Fibroblast of the aortic adventitia (primary cell): ENCODE measurements around the gene LRRC74B. TPM values are rescaled to one million over a fixed set of nuclear protein-coding genes. Genes with fewer than 3 reads are reported as not detected.

Experiments
- DNase-seq: peaks from one replicate; pipeline ENCODE4 v3.0.0-alpha.2; 2010; ENCODE audit warnings: low read depth
- H3K4me3 ChIP-seq: 2 replicates; pipeline ENCODE4 v1.5.1; 2011; ENCODE audit warnings: low read depth, mild to moderate bottlenecking, control low read depth, low read length, moderate library complexity
- total RNA-seq: library from RNA; depleted of rRNA; stranded (reverse); fragments of >200 nt; gene quantifications from 2 replicates; pipeline ENCODE4 v1.2.3, GENCODE V29; 2012; ENCODE audit warnings: low replicate concordance
- TF ChIP-seq, protein P1 (sequence below): IDR thresholded peaks from 2 replicates; pipeline ENCODE4 v1.5.1; 2011; ENCODE audit warnings: mild to moderate bottlenecking, low read length, control low read depth, inconsistent platforms; ENCODE audit not compliant: insufficient read depth

Gene LRRC74B
- total RNA-seq, 1 donor = not detected

DNA sequence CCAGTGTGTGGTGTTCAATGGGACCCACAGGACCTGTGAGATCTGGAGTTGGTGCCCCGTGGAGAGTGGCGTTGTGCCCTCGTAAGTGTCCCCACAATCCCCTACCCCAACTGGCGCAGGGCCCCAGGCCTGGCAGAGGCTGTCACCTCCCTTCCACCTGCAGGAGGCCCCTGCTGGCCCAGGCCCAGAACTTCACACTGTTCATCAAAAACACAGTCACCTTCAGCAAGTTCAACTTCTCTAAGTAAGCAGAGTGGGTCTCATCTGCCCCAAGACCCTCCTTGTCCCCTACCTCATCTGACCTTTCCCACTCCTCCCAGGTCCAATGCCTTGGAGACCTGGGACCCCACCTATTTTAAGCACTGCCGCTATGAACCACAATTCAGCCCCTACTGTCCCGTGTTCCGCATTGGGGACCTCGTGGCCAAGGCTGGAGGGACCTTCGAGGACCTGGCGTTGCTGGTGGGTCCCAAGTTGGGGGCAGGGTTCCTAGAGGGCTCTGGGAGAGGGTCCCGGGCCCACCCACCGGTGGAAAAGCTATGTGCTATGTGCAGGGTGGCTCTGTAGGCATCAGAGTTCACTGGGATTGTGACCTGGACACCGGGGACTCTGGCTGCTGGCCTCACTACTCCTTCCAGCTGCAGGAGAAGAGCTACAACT lies 22.7 kb upstream of the LRRC74B start:
- H3K4me3 ChIP-seq = no peak overlapping the region
- TF ChIP-seq, protein P1, sequence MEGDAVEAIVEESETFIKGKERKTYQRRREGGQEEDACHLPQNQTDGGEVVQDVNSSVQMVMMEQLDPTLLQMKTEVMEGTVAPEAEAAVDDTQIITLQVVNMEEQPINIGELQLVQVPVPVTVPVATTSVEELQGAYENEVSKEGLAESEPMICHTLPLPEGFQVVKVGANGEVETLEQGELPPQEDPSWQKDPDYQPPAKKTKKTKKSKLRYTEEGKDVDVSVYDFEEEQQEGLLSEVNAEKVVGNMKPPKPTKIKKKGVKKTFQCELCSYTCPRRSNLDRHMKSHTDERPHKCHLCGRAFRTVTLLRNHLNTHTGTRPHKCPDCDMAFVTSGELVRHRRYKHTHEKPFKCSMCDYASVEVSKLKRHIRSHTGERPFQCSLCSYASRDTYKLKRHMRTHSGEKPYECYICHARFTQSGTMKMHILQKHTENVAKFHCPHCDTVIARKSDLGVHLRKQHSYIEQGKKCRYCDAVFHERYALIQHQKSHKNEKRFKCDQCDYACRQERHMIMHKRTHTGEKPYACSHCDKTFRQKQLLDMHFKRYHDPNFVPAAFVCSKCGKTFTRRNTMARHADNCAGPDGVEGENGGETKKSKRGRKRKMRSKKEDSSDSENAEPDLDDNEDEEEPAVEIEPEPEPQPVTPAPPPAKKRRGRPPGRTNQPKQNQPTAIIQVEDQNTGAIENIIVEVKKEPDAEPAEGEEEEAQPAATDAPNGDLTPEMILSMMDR = no peak
- DNase-seq = no peak

DNA sequence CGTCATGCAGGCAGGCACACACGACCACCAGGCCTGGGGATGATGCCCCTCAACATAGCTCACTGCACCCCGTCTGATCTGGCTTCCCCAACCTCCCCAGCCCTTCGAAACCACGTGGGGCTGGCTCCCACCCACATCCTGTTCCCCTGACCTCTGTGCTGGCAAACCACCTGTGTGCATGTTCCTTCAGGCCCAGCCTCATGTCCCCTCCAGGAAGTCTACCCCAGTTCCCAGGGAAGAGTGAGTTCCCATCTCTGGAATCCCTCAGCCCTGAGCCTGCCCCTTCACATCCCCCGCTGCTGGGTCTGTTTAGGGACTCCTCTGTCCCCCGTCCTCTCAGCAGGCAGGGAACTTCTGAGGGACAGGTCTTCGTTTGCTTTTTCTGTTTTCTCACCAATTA lies 20.5 kb upstream of the LRRC74B start:
- TF ChIP-seq, protein P1 = no peak
- H3K4me3 ChIP-seq = no peak overlapping the region
- no peak for DNase-seq

DNA sequence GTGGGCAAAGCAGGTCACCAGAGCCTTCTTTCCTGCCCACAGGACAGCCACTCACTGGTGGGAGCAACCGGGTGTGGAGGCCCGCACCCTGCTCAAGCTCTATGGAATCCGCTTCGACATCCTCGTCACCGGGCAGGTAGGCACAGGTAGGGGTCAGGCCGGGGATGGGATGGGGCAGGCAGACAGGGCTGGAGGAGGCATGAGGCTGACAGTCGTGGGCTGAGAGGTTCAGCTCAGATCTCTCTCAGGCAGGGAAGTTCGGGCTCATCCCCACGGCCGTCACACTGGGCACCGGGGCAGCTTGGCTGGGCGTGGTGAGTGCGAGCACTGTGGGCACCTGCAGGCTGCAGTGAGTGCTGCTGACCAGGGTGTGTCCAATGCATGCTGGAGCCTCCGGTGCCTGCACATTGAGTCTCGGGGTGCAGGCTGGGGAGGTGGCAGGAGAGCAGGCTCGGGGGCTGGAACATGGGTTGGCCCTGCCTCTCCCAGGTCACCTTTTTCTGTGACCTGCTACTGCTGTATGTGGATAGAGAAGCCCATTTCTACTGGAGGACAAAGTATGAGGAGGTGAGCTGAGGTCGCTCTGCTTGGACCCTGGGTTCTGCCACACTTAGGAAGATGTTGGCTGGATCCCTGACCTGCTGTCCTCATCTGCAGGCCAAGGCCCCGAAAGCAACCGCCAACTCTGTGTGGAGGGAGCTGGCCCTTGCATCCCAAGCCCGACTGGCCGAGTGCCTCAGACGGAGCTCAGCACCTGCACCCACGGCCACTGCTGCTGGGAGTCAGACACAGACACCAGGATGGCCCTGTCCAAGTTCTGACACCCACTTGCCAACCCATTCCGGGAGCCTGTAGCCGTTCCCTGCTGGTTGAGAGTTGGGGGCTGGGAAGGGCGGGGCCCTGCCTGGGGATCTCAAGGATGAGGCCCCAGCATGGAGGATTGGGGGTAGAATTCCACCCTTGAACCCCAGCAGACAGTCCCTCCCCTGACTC lies 19.7 kb upstream of the LRRC74B start:
- TF ChIP-seq, protein P1 = no peak
- DNase-seq = no peak
- H3K4me3 ChIP-seq = no peak overlapping the region

DNA sequence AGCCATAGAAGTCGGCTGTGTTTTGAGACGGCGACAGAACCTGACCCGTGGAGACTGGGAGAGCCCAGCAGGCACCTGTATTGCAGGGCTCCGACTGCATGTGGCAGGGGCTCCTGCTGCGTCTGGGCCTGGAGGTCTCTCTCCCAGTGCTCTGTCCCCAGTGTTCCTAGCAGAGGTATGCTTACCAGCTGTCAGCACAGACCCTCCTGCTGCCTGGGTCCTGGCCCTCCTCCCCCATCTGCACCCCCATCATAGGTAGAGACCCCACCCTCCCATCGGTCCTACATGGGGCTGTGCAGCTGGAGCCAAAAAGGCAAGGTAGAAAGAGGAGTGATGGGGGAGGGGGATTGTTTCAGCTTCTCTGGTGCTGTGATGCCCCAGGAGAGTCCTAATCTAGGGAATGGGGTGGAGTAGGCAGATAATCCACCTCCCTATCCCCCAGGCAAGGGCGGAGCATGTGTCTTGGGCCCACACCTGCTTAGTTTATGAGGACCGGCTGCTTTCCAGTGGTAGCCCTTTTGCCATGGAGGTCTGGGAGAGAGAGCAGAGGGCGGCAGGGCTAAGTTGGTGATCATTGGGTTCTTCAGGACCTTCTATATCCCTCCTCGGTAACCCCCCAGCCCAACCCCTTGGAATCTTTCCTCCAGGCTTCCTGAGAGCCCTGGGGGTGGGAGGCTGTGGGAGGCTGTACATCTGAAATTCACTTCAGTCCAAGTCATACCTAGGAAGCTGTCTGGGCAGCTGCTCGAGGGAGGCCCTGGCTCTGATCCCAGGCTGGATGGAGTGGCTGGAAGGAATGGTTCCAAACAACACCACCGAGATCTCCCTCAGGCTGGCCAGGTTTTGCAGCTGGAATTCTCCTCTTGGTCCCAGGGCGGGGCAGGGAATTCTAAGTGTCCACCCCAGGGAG lies 18.7 kb upstream of the LRRC74B start:
- TF ChIP-seq, protein P1 = no peak
- no peak overlapping the region for H3K4me3 ChIP-seq
- peak; percentile 81 for DNase-seq

DNA sequence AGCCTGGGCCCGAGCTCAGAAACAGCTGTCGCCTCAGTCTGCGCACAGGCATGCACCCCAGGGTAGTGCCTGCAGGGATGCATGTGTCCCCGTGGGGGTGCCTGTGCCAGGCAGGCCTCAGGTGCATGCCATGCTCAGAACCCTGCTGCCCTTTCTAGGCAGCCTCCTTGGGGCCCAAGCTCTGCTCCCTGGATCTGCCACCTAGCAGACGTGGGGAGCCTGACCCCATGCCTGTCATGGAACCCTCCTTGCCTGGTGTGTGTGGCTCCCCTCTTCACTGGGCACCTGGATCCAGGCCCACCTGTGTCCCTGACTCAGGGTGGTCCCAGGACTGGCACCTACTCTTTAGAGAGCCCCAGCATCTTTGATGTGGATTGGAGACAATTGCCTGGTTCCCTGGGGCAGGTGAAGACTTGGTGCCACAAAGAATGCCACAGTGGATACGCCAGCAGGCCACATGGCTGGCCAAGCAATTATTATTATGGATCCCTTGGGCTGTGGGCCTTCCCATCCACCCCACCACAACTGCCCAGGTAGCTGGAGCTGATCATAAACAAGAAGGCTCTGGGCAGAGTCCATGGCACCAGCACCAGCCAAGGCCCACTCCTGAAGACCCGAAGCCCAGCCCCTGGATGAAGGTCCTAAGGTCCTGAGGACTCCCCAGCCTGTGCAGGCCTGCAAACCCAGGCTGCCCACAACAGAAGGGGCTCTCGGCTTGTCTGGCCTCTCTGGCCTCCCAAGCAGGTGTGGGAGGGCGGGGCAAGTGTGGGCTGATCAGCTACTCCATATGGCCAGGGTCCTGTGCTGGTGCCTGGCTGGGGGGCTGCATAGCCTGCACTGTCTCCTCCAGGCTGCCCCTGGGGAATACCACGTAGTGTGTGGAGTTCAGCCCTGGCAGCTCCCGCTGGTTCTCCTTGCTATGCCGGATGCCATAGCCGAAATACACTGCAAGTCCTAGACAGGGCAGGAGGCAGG lies 17.2 kb upstream of the LRRC74B start:
- no peak overlapping the region for H3K4me3 ChIP-seq
- DNase-seq = no peak
- TF ChIP-seq, protein P1 = no peak
